Measurements from ENCODE around the gene C1QTNF9B.
"Not testable (repeated sequence)": the region's sequence is repeated elsewhere in the genome, so short reads cannot be mapped to it uniquely, and the experiment has no call there.

C1QTNF9B gene

DNA sequence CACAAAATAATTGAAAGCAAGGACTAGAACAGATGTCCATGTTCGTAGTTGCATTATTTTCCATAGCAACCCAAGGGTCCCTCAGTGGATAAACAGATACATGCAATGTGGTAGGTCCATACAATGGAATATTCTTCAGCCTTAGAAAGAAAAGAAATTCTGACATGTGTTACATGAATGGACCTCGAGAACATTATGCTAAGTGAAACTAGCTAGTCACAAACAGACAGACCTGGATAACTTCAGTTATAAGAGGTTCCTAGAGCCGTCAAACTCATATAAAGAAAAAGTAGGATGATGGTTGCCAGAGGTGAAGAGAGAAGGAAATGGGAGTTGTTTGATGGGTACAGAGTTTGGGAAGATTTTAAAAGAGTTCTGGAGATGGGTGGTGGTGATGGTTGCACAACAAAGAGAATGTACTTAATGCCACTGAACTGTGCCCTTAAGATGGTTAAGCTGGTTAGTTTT, at the start of gene C1QTNF9B:
Gene C1QTNF9B (minus strand): TSS at position 51 of the 468 bp plus-strand sequence.
- H3K4me2 ChIP-seq (ENCODE audit: low read length); H2AFZ ChIP-seq; H3K27ac ChIP-seq; H3K79me2 ChIP-seq; H3K9ac ChIP-seq; H3K4me3 ChIP-seq (ENCODE audit: low read depth, low read length); H3K4me1 ChIP-seq; H3K27me3 ChIP-seq (ENCODE audit: control insufficient read depth, insufficient read depth, low read length); H3K9me3 ChIP-seq (ENCODE audit: control insufficient read depth, low read length); H3K36me3 ChIP-seq (ENCODE audit: control insufficient read depth, insufficient read depth, low read length): not testable (repeated sequence)

DNA sequence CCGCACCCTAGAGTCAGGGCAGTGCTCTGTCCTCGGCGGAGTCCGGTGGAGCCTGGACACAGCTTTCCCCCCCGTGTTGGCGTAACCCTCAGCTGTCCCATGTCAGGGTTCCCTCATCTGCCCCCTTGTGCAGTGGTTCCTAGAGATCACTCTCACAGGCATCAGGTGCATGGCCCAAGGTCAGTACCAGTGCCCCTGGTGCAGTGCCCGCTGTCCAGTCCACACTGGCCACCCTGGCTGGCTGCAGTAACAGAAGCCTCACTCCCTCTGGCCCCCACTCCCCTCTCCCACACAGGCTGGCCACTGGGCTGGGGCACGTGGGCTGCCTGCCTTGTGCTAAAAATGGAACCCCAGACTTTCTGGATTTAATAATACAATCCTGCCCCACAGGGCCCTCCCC, 49.6 kb upstream of the C1QTNF9B start:
- Histone ChIP-seq H3K4me2 (ENCODE audit: low read length) (no peak overlapping the region), H3K9me3 (ENCODE audit: control insufficient read depth, low read length) (no peaks in the 10 kb centered on the region), H3K27me3 (ENCODE audit: control insufficient read depth, insufficient read depth, low read length) (no peaks in the 10 kb centered on the region), H3K36me3 (ENCODE audit: control insufficient read depth, insufficient read depth, low read length) (no peaks in the 10 kb centered on the region), H3K4me3 (ENCODE audit: low read depth, low read length) (no peak overlapping the region), H3K9ac (no peak overlapping the region), H3K4me1 (no peaks in the 10 kb centered on the region), H2AFZ (no peak overlapping the region), H3K79me2 (no peaks in the 10 kb centered on the region), H3K27ac (no peak overlapping the region)
- TF ChIP-seq CTCF (IDR thresholded peaks at IDR 0.05), result no peak

- H3K4me3 ChIP-seq (ENCODE audit: low read depth, low read length), result no peak overlapping the region
- no peaks in the 10 kb centered on the region for H3K9me3 ChIP-seq (ENCODE audit: control insufficient read depth, low read length)
- TF ChIP-seq CTCF (IDR thresholded peaks at IDR 0.05), result no peak
- H3K9ac ChIP-seq, result no peak overlapping the region
- H3K4me1 ChIP-seq, result no peaks in the 10 kb centered on the region
- H3K27me3 ChIP-seq (ENCODE audit: control insufficient read depth, insufficient read depth, low read length), result no peaks in the 10 kb centered on the region
- H3K79me2 ChIP-seq, result no peaks in the 10 kb centered on the region
- no peak overlapping the region for H2AFZ ChIP-seq
- H3K36me3 ChIP-seq (ENCODE audit: control insufficient read depth, insufficient read depth, low read length), result no peaks in the 10 kb centered on the region
- no peak overlapping the region for H3K4me2 ChIP-seq (ENCODE audit: low read length)
- H3K27ac ChIP-seq, result no peak overlapping the region
These were observed 48.8 kb upstream of the C1QTNF9B start for GRCh38 chr13:23946067-23946466.

GRCh38 chr13:23945612-23946011, 48.3 kb upstream of the C1QTNF9B start:
- no peaks in the 10 kb centered on the region for H3K4me1 ChIP-seq
- H3K4me3 ChIP-seq (ENCODE audit: low read depth, low read length), result no peak overlapping the region
- no peak overlapping the region for H3K4me2 ChIP-seq (ENCODE audit: low read length)
- H3K36me3 ChIP-seq (ENCODE audit: control insufficient read depth, insufficient read depth, low read length), result no peaks in the 10 kb centered on the region
- H3K27ac ChIP-seq, result no peak overlapping the region
- no peak overlapping the region for H2AFZ ChIP-seq
- H3K9me3 ChIP-seq (ENCODE audit: control insufficient read depth, low read length), result no peaks in the 10 kb centered on the region
- H3K9ac ChIP-seq, result no peak overlapping the region
- no peaks in the 10 kb centered on the region for H3K27me3 ChIP-seq (ENCODE audit: control insufficient read depth, insufficient read depth, low read length)
- TF ChIP-seq CTCF (IDR thresholded peaks at IDR 0.05), result no peak
- no peaks in the 10 kb centered on the region for H3K79me2 ChIP-seq

GRCh38 chr13:23941211-23941610, 43.9 kb upstream of the C1QTNF9B start:
- H3K27ac ChIP-seq, result no peak overlapping the region
- no peaks in the 10 kb centered on the region for H3K79me2 ChIP-seq
- no peaks in the 10 kb centered on the region for H3K27me3 ChIP-seq (ENCODE audit: control insufficient read depth, insufficient read depth, low read length)
- H3K9me3 ChIP-seq (ENCODE audit: control insufficient read depth, low read length), result no peaks in the 10 kb centered on the region
- H2AFZ ChIP-seq, result no peak overlapping the region
- no peaks in the 10 kb centered on the region for H3K4me1 ChIP-seq
- H3K9ac ChIP-seq, result no peak overlapping the region
- TF ChIP-seq CTCF (IDR thresholded peaks at IDR 0.05), result no peak
- H3K4me2 ChIP-seq (ENCODE audit: low read length), result no peak overlapping the region
- no peak overlapping the region for H3K4me3 ChIP-seq (ENCODE audit: low read depth, low read length)
- H3K36me3 ChIP-seq (ENCODE audit: control insufficient read depth, insufficient read depth, low read length), result no peaks in the 10 kb centered on the region

DNA sequence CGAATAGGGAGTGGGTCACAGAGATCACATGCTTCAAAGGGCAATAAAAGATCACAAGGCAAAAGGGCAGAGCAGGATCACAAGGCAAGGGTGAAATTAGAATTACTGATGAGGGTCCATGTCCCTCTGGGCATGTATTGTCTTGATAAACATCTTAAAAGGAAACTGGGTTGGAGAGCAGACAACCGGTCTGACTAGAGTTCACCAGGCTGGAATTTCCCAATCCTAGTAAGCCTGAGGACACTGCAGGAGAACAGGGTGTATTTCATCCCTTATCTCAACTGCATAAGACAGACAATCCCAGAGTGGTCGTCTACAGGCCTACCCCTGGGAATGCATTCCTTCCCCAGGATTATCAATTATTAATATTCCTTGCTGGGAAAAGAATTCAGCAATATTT, 42.4 kb upstream of the C1QTNF9B start:
- H3K79me2 ChIP-seq; H3K9ac ChIP-seq; H3K4me3 ChIP-seq (ENCODE audit: low read depth, low read length); H3K27me3 ChIP-seq (ENCODE audit: control insufficient read depth, insufficient read depth, low read length); H3K4me2 ChIP-seq (ENCODE audit: low read length); H3K4me1 ChIP-seq; H3K27ac ChIP-seq; H3K36me3 ChIP-seq (ENCODE audit: control insufficient read depth, insufficient read depth, low read length); H2AFZ ChIP-seq; H3K9me3 ChIP-seq (ENCODE audit: control insufficient read depth, low read length): not testable (repeated sequence)

Data from parathyroid adenoma (tissue), 2 donors.